NCI-H82 treated with DMSO at 0.1 percent for 48 hours (cell line): ENCODE results near the gene TEKT3.

Source experiments
- DNase-seq: peaks from one replicate; lab custom pipeline; 2025; ENCODE audit not compliant: unreplicated experiment; lab: John Stamatoyannopoulos, UW

Gene TEKT3

DNA sequence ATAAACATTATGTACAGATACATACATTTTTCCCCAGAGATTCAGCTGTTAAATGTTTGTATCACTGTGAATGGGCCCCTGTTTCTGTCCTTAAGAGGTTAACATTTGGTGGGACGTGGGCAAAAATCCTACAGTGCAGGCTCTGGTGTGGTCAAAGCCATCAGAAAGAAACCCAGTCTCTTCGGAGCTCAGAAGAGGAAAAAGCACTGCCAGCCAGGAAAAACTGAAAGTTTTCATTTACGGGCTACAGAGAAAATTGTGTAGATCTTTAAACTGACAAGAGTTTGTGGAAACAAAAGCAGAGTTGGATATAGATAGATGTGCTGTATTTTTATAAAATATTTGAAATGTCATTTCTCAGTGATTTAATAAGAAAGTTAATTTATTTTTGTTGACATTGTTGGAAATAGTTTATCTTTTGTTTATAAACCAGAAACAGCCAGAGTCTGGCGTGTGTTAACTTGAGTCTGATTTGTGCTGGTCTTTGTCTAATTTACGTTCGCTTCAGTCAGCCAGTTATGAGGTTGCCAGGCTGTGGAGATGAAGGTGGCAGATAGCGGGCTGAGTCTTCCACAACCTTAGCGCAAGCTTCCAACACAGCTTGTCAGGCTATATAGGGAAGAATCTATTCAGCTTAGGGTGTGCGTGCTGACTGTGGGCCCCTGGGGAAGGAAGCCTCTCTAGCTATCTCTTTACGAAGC lies 9.5 kb upstream of the TEKT3 start:
- DNase-seq: no peak

DNA sequence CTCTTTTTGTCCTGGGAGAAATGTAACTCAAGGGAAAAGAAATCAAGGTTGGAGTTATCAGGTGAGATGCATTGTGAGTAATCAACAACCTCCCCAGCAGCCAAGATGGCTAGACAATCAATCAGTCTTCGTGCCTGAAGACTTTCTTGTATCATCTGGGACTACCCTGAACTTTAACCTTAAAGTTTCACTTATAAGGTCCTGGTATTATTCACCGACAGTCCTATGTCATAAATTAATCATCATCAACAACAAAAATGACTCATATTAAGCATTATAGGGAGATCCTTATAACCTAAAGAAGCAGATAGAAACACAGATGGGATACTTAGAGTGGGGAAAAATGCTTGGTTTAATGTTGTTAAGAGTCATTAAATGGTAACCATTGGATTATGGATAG lies 7.7 kb upstream of the TEKT3 start:
- DNase-seq: no peak

- no peak for DNase-seq
Measured at GRCh38 chr17:15348021-15348420, 6.6 kb upstream of the TEKT3 start.

GRCh38 chr17:15346066-15346595 lies 4.7 kb upstream of the TEKT3 start:
- no peak for DNase-seq

DNA sequence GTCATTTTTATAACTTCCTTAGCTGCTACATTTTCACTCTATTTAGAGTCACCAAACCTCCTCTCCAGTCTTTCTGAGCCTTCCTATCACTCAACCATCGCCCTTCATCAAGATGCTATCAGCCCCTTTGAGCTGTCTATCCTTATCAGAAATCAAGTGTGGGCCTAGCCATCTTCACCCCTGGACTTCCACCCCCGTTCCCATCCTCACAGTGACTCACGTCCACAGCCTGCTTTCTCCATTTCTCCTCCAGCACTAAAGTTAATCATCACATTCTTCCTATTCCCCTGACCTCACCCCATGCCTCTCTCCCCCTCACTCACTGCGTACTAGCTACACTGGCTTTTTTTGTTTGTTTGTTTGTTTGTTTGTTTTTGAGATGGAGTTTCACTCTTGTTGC lies 2.4 kb upstream of the TEKT3 start:
- DNase-seq: no peak

- no peak for DNase-seq
Measured at GRCh38 chr17:15342460-15342859, 1.1 kb upstream of the TEKT3 start.

DNA sequence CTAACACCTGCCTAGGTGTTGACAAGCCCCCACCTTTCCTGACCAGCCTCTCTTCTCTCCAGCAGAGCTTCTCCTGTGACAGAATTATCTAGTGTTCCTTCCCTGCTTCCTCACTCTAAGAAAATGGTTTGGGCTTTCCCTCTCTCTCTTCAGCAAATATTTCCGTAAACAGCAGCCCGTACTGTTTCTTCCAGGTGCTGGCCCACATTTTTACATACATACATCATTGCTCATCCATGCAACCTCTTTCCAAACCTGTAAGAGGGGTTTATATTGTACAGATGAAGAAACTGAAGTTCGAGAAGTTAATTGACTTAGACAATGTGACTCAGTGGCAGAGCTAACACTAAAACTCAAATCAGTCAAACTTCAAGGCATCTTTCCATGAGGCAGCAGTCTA lies 569 bp upstream of the TEKT3 start:
- no peak for DNase-seq

- no peak for DNase-seq
Measured at GRCh38 chr17:15340966-15341365, 431 bp downstream of the TEKT3 start.

DNA sequence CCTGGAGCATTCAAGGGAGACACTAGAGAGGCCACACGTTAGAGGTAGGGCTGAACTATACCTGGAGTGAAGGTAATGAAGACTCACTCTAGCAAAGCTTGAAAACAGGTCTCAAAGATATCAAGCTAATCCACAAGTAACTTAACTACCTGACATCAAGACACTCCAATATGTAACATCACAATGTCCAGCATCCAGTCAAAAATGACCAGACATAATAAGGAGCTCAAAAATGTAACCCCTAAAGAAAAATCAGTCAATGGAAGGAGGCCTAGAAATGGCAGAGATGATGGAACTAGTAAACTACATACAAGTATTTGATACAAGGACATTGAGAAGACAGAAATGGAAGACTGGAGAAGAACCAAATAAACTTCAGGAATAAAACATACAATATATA lies 6.0 kb downstream of the TEKT3 start:
- DNase-seq: no peak

- no peak for DNase-seq
Measured at GRCh38 chr17:15334266-15334665, 7.1 kb downstream of the TEKT3 start.

GRCh38 chr17:15332338-15332737 lies 9.1 kb downstream of the TEKT3 start:
- DNase-seq: no peak

GRCh38 chr17:15323131-15323530 lies 18.3 kb downstream of the TEKT3 start:
- no peak for DNase-seq

- no peak for DNase-seq
Measured at GRCh38 chr17:15321556-15322251, 19.7 kb downstream of the TEKT3 start.

DNA sequence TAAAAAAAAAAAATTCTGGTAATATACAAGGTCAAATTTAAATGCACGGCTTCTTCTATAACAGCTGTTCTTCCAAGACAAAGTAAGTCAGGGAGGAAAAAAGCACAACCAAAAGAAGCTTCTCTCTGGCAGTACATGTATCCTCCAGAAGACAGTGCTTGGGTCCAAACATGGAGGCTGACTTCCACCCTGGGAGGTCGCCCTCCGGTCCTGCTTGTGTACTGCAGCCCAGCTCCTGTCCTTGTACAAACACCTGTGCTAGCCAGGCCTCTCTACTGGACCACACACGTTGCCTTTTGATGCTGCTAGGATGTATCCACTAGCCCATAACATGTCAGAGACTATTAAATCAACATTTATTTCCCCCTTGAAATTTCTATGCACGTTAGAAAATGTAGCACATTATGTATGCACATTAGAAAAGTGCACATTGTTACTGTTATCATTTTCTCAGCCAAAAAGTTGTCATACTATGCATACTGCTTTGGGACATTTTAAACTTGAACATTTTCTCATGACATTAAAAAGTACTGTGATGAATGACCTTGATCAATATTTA lies 21.9 kb downstream of the TEKT3 start:
- no peak for DNase-seq

DNA sequence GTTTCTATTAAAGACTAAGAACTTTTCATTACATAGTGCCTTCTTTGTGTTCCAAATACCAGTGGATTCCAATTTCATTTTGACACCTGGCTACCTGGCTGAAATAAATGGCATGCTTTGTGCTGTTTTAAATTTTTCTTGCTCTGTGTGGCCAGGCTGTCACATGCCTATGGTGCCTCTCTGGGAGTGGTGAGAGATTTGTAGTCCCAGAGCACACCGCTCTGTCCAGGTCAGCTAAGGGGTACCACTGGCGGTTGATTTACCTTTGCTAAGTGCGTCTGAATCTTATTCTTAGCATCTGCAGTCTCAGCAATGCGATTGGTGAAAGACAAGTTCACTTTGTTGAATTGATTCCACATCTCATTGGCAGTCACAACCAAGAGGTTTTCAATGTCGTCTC lies 29.4 kb downstream of the TEKT3 start:
- no peak for DNase-seq

DNA sequence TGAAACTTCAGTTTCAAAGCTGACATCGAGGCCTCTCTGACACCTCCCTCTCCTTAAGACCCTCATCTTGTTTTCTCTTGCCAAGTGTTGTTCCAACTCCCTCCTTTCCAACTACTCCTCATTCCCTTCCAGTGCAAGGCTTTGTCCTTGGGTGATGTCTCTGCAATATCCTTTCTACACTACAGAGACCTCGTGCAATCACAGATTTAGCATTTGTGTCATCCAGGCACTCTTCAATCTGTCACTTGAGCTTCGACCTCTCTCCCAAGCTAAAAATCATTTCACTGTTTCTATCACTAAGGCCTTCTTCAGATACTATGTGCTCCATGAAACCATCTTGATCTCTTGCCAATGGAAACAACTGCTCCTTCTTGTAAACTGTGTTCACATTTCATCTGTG lies 31.6 kb downstream of the TEKT3 start:
- DNase-seq: no peak

DNA sequence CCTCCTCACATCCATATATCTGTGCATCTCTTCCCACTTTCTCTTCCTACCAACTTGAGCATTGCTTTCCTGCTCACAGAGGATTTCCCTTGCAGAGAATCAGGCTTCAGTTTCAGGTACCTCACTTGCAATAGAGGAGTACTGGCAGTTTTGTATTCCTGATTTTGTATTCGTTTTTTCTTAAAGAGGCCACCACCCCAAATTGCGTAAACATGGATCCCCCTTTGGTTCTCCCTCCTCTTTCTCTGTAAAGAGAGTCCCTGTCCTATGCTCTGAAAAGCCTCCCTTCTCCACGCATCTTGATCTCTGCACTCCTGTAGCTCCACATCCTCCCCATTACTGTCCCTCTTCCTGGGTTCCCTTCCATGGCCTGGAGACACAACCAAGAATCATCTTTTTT lies 32.2 kb downstream of the TEKT3 start:
- no peak for DNase-seq

GRCh38 chr17:15308758-15309157 lies 32.6 kb downstream of the TEKT3 start:
- no peak for DNase-seq

GRCh38 chr17:15307710-15308111 lies 33.7 kb downstream of the TEKT3 start:
- no peak for DNase-seq

DNA sequence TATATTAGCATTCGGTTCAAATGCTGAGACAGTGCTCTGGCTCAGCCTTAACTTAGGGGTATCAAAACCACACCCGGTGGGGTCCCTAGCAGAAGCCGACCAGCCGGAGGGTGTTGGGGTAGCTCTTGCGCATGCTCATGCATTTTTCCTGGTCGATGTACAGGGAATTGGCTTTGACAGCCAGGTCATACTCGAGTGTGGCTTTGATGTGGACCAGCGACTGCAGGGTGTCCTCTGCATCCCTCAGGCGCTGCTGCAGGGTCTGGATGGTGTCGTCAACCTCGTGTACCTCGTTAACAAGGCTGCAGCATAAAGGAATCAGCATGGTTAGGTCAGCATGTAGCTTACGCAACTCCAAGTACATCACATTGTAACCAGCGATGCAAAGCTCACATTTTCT lies 37.5 kb downstream of the TEKT3 start:
- no peak for DNase-seq

GRCh38 chr17:15303268-15303667 lies 38.1 kb downstream of the TEKT3 start:
- DNase-seq: no peak

GRCh38 chr17:15301845-15302244 lies 39.6 kb downstream of the TEKT3 start:
- no peak for DNase-seq
